Left lung (tissue), 10 donors: ENCODE measurements around the gene PALM3. TPM values are rescaled to one million over a fixed set of nuclear protein-coding genes. Genes with fewer than 3 reads are reported as not detected.

Source experiments
- ATAC-seq: fragments of 200-7000 bp; cut with Tn5 transposase; one replicate; pipeline ENCODE4 v1.9.1; 2020; ENCODE audit warnings: moderate library complexity
- DNase-seq, 4 donors: peaks; one replicate each; pipeline ENCODE4 v3.0.0-alpha.2; 2013 to 2020
- H3K27ac ChIP-seq, 2 donors: fragments of 200-600 bp; sonication (generic) in 1 of 2; one replicate each; pipeline versions ENCODE4 v1.5.0 to v1.8.0; 2020 to 2021
- H3K27me3 ChIP-seq, 2 donors: fragments of 200-600 bp; sonication (generic) in 1 of 2; one replicate each; pipeline versions ENCODE4 v1.5.0 to v1.8.0; 2020 to 2021
- H3K36me3 ChIP-seq, 2 donors: fragments of 200-600 bp; sonication (generic) in 1 of 2; one replicate each; pipeline versions ENCODE4 v1.5.0 to v1.8.0; 2020 to 2021
- H3K4me1 ChIP-seq, 2 donors: fragments of 200-600 bp; one replicate each; pipeline ENCODE4 v1.8.0; 2021
- H3K4me3 ChIP-seq, 2 donors: fragments of 200-600 bp; sonication (generic) in 1 of 2; one replicate each; pipeline versions ENCODE4 v1.5.0 to v1.8.0; 2020 to 2021; ENCODE audit warnings: mild to moderate bottlenecking in 1 of 2
- H3K9me3 ChIP-seq, 2 donors: fragments of 200-600 bp; sonication (generic) in 1 of 2; one replicate each; pipeline versions ENCODE4 v1.5.0 to v1.8.0; 2020 to 2021
- intact Hi-C, 2 donors: fragments of 100-400 bp; cut with DNase I; formaldehyde crosslinking; loops; one replicate each; pipeline versions ENCODE4 v1.11.2 to v1.14.2; 2022
- polyA plus RNA-seq, 6 donors: library from polyadenylated mRNA; unstranded; fragments of 120-200 nt; gene quantifications; one replicate each; pipeline ENCODE4 v1.2.1, GENCODE V29; 2013; ENCODE audit not compliant: insufficient read length in 6 of 6
- total RNA-seq, 2 donors: library from RNA; stranded (reverse); fragmentation: NEBNext Ultra II Directional; extraction: Animal tissue kit (Norgen Biotek cat#: 25700); gene quantifications; one replicate each; pipeline ENCODE4 v1.2.1, GENCODE V29; 2021
- TF ChIP-seq, protein P1 (sequence below), 2 donors: fragments of 200-600 bp; sonication (generic) in 1 of 2; IDR thresholded peaks; one replicate each; pipeline versions ENCODE4 v1.5.0 to v1.8.0; 2021; ENCODE audit warnings: antibody characterized with exemption in 2 of 2
- donor health status: DM: no; HTN: yes; CAD: no.
- donor health status: DM: no; HTN: no; CAD: no.

Gene PALM3
- total and polyA plus RNA-seq, 8 donors, result 6.0 to 26.6 (median 15.7) TPM

DNA sequence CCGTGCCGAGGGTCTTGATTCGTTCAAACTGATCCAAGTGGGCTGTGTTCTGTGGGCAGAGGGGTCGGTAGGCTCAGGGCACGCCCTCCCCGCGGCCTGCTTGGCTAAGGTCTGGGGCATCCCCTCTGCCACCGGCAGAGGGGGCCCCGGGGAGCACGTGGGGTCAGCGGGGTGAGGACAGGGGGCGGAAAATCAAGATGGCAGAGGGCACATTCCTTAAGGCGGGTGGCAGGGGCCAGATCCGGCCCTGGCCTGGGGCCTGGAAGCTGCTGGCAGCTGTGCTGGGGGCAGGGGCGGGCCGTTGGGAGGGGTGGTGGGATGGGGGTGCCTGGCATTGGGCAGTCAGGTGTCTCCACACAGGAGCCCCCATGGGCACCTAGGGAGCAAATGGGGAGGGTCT, 45.0 kb upstream of the PALM3 start:
- ATAC-seq (no peak), DNase-seq (no peak)
- Histone ChIP-seq H3K36me3 (peaks cover 0 to 70% of the 10 kb centered on the region in 2 donors), H3K4me3 (no peak overlapping the region), H3K27ac (no peak overlapping the region), H3K9me3 (no peaks in the 10 kb centered on the region), H3K27me3 (no peaks in the 10 kb centered on the region), H3K4me1 (peaks cover 0 to 2% of the 10 kb centered on the region in 2 donors)
- intact Hi-C loops, result no loop called here
- TF ChIP-seq, protein P1, sequence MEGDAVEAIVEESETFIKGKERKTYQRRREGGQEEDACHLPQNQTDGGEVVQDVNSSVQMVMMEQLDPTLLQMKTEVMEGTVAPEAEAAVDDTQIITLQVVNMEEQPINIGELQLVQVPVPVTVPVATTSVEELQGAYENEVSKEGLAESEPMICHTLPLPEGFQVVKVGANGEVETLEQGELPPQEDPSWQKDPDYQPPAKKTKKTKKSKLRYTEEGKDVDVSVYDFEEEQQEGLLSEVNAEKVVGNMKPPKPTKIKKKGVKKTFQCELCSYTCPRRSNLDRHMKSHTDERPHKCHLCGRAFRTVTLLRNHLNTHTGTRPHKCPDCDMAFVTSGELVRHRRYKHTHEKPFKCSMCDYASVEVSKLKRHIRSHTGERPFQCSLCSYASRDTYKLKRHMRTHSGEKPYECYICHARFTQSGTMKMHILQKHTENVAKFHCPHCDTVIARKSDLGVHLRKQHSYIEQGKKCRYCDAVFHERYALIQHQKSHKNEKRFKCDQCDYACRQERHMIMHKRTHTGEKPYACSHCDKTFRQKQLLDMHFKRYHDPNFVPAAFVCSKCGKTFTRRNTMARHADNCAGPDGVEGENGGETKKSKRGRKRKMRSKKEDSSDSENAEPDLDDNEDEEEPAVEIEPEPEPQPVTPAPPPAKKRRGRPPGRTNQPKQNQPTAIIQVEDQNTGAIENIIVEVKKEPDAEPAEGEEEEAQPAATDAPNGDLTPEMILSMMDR (IDR thresholded peaks at IDR 0.05), result no peak

DNA sequence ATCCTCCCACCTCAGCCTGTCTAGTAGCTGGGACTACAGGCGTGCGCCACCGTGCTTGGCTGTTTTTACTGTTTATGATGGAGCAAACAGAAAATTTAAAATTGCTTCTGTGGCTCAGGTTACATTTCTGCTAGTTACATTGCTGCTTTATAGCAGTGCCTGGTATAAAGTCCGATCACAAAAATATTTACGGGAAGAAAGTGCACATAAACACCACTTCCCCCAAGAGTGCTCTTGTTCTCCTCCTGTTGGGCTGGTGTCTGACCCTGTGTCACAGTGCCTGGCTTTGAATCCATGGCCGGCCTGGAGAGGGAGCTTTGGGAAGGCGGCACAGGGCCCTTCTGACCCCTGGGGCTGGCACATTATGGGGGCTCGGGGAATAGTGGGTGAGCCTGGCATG, 43.8 kb upstream of the PALM3 start:
- Histone ChIP-seq H3K36me3 (peaks cover 0 to 78% of the 10 kb centered on the region in 2 donors), H3K4me3 (no peak overlapping the region), H3K9me3 (no peaks in the 10 kb centered on the region), H3K27me3 (no peaks in the 10 kb centered on the region), H3K27ac (no peak overlapping the region), H3K4me1 (no peaks in the 10 kb centered on the region)
- intact Hi-C loops, result no loop called here
- TF ChIP-seq, protein P1 (IDR thresholded peaks at IDR 0.05), result no peak
- ATAC-seq (no peak), DNase-seq (no peak)

DNA sequence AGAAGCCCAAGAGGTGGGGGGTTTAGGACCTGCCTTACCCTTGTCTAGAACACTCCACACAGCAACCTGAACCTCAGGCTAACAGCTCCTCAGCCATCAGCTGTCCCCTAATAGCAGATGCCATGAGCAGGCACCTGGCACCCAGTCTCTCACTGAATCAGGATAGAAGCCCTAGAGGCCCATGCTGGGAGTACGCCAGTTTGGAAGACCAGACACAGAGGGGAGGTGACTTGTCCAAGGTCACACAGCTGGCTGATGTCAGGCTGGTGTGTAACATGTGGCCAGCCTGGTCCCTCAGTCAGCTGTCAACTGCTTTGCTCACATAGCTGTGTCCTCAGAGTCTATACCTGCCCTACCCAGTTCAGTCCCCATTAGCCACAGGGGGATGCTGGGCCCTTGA, 41.4 kb upstream of the PALM3 start:
- no peak overlapping the region for H3K27ac ChIP-seq
- DNase-seq (no peak), ATAC-seq (no peak)
- H3K36me3 ChIP-seq, result peaks cover 0 to 99% of the 10 kb centered on the region in 2 donors
- intact Hi-C loops, result no loop called here
- TF ChIP-seq, protein P1 (IDR thresholded peaks at IDR 0.05), result no peak
- no peaks in the 10 kb centered on the region for H3K4me1 ChIP-seq
- H3K9me3 ChIP-seq, result no peaks in the 10 kb centered on the region
- H3K4me3 ChIP-seq, result no peak overlapping the region
- H3K27me3 ChIP-seq, result no peaks in the 10 kb centered on the region

DNA sequence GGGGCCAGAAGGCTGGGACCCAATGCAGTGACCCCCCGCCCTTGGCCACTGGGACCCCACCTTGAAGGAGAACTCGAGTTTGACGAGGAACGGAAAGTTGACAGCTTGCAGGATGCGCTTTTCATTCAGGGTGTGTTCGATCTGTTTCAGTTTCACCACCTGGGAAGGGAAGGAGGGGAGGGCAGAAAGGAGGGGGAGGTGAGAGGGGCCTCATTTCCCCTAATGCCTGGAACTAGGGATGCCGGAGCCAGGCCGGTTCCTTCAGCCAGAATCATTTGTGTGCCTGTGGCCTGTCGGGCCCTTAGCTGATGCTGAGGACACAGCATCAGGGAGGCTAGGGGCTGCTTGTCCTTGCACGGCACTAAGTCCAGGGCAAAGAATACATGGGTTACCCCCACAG, 40.9 kb upstream of the PALM3 start:
- Histone ChIP-seq H3K9me3 (no peaks in the 10 kb centered on the region), H3K4me3 (no peak overlapping the region), H3K4me1 (no peaks in the 10 kb centered on the region), H3K36me3 (peaks cover 0 to 99% of the 10 kb centered on the region in 2 donors), H3K27ac (no peak overlapping the region), H3K27me3 (no peaks in the 10 kb centered on the region)
- TF ChIP-seq, protein P1 (IDR thresholded peaks at IDR 0.05), result no peak
- ATAC-seq (no peak), DNase-seq (no peak)
- intact Hi-C loops, result no loop called here

DNA sequence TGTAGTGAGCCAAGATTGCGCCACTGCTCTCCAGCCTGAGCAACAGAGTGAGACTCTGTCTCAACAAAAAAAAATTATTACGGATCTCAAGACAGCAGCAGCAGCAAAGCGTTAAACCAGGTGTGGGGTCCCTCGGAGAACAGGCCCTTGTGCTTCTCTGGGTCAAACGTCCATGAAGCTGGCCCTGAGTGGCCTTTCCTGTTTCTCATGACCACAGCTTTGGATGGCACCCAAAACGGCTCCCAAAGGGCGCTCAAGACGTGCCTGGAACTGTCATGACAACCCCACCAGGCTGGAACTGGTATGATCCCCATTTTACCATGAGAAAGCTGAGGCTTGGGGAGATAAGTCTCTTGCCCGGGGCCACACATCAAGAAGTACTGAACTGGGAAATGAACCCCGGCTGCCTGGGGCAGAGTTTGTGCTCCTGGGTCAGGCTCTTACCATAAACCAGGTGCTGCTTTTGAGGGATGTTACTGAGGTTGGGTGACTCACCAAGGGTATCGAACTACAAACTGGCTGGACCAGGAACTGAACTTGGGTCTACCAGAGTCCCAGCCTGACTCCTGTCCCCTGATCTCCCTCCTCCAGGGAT, 40.3 kb upstream of the PALM3 start:
- ATAC-seq (no peak), DNase-seq (no peak)
- intact Hi-C loops, result no loop called here
- Histone ChIP-seq H3K27ac (no peak overlapping the region), H3K4me1 (no peaks in the 10 kb centered on the region), H3K4me3 (no peak overlapping the region), H3K27me3 (no peaks in the 10 kb centered on the region), H3K9me3 (no peaks in the 10 kb centered on the region), H3K36me3 (peaks cover 0 to 100% of the 10 kb centered on the region in 2 donors)
- TF ChIP-seq, protein P1 (IDR thresholded peaks at IDR 0.05), result no peak
